Right renal cortex interstitium (tissue), 3 donors: ENCODE data around the gene UGT2B15. TPM values are rescaled to one million over a fixed set of nuclear protein-coding genes. Genes with fewer than 3 reads are reported as not detected.
"Not testable (repeated sequence)": the region's sequence is repeated elsewhere in the genome, so short reads cannot be mapped to it uniquely, and the experiment has no call there.

Source experiments
- DNase-seq, 3 donors: peaks; one replicate each; pipeline ENCODE4 v3.0.0-alpha.2; 2013; ENCODE audit warnings: low read depth in 3 of 3, low spot score in 2 of 3
- polyA plus RNA-seq, 3 donors: library from polyadenylated mRNA; unstranded; fragments of 120-200 nt; gene quantifications; one replicate each; pipeline ENCODE4 v1.2.1, GENCODE V29; 2013; ENCODE audit not compliant: insufficient read length in 3 of 3

Gene UGT2B15
- polyA plus RNA-seq, 3 donors, result 0.06 to 0.12 (median 0.07) TPM

- DNase-seq, result not testable (repeated sequence)
Observed at GRCh38 chr4:68657022-68657594, 13.3 kb downstream of the UGT2B15 start.

- not testable (repeated sequence) for DNase-seq
Observed at GRCh38 chr4:68656445-68656973, 13.9 kb downstream of the UGT2B15 start.

- no peak for DNase-seq
Observed at GRCh38 chr4:68655764-68656444, 14.5 kb downstream of the UGT2B15 start.

- no peak for DNase-seq
Observed at GRCh38 chr4:68654946-68655721, 15.3 kb downstream of the UGT2B15 start.

- no peak for DNase-seq
Observed at GRCh38 chr4:68651932-68652331, 18.5 kb downstream of the UGT2B15 start.

GRCh38 chr4:68630371-68630770 is 40.1 kb downstream of the UGT2B15 start:
- DNase-seq, result no peak

- DNase-seq, result not testable (repeated sequence)
Observed at GRCh38 chr4:68622731-68623130, 47.7 kb downstream of the UGT2B15 start.

GRCh38 chr4:68617003-68617698 is 53.3 kb downstream of the UGT2B15 start:
- DNase-seq, result no peak

- no peak for DNase-seq
Observed at GRCh38 chr4:68615699-68616422, 54.6 kb downstream of the UGT2B15 start.

GRCh38 chr4:68613752-68614151 is 56.7 kb downstream of the UGT2B15 start:
- DNase-seq, result no peak

GRCh38 chr4:68606240-68606639 is 64.2 kb downstream of the UGT2B15 start:
- DNase-seq, result no peak

GRCh38 chr4:68599150-68599549 is 71.3 kb downstream of the UGT2B15 start:
- DNase-seq, result no peak

GRCh38 chr4:68597482-68597881 is 73.0 kb downstream of the UGT2B15 start:
- no peak for DNase-seq

Other genes starting within 250 kb of the UGT2B15 start
- under 1 TPM in 2 of 3 donors, not detected in 1; 0.10 to 0.11 TPM for gene TMPRSS11E, start 223.2 kb downstream of the UGT2B15 start, polyA plus RNA-seq
- not detected for gene UGT2B17, start 94.3 kb downstream of the UGT2B15 start, polyA plus RNA-seq
- gene UGT2B10, start 145.3 kb upstream of the UGT2B15 start, polyA plus RNA-seq, result under 1 TPM; 0.14 to 0.44 (median 0.33) TPM